Endometrial microvascular endothelial cells (primary cell): Measurements from ENCODE around the gene TMCC1. TPM values are rescaled to one million over a fixed set of nuclear protein-coding genes. Genes with fewer than 3 reads are reported as not detected.
"Not testable (repeated sequence)": the region's sequence is repeated elsewhere in the genome, so short reads cannot be mapped to it uniquely, and the experiment has no call there.

Source experiments
- in situ Hi-C: cut with HindIII; loops from 2 replicates; pipeline ENCODE4 v1.10.0; 2017; ENCODE audit warnings: low sequenced_read_pairs, low pct_unique_long_range_greater_than_20kb; ENCODE audit errors: inconsistent ontology term
- total RNA-seq: library from RNA; depleted of rRNA; stranded (reverse); fragments of >200 nt; gene quantifications from one replicate; pipeline ENCODE4 v1.2.3, GENCODE V29; 2015; ENCODE audit errors: inconsistent ontology term

The TMCC1 gene
- total RNA-seq, 1 donor from 2014 or later, result 11.8 TPM

GRCh38 chr3:129621626-129622225, 271.8 kb downstream of the TMCC1 start:
- in situ Hi-C loops, result no loop called here

- in situ Hi-C loops, result no loop called here
Measured at GRCh38 chr3:129620828-129621559, 272.5 kb downstream of the TMCC1 start.

GRCh38 chr3:129619726-129620162, 273.8 kb downstream of the TMCC1 start:
- in situ Hi-C loops, result no loop called here

- in situ Hi-C loops, result no loop called here
Measured at GRCh38 chr3:129618901-129619671, 274.4 kb downstream of the TMCC1 start.

- in situ Hi-C loops, result no loop called here
Measured at GRCh38 chr3:129618186-129618820, 275.2 kb downstream of the TMCC1 start.

GRCh38 chr3:129617381-129618185, 275.9 kb downstream of the TMCC1 start:
- in situ Hi-C loops, result no loop called here

- in situ Hi-C loops, result no loop called here
Measured at GRCh38 chr3:129616713-129617112, 276.8 kb downstream of the TMCC1 start.

- in situ Hi-C loops, result no loop called here
Measured at GRCh38 chr3:129616291-129616690, 277.2 kb downstream of the TMCC1 start.

GRCh38 chr3:129615751-129616281, 277.7 kb downstream of the TMCC1 start:
- in situ Hi-C loops, result no loop called here

GRCh38 chr3:129614927-129615363, 278.6 kb downstream of the TMCC1 start:
- in situ Hi-C loops, result no loop called here

GRCh38 chr3:129614435-129614834, 279.1 kb downstream of the TMCC1 start:
- in situ Hi-C loops, result no loop called here

GRCh38 chr3:129613367-129613740, 280.2 kb downstream of the TMCC1 start:
- in situ Hi-C loops, result no loop called here

- in situ Hi-C loops, result no loop called here
Measured at GRCh38 chr3:129612534-129613366, 280.8 kb downstream of the TMCC1 start.

GRCh38 chr3:129611812-129612533, 281.5 kb downstream of the TMCC1 start:
- in situ Hi-C loops, result no loop called here

GRCh38 chr3:129611446-129611800, 282.1 kb downstream of the TMCC1 start:
- in situ Hi-C loops, result no loop called here

- in situ Hi-C loops, result not testable (repeated sequence)
Measured at GRCh38 chr3:129610794-129611445, 282.6 kb downstream of the TMCC1 start.

GRCh38 chr3:129610276-129610675, 283.2 kb downstream of the TMCC1 start:
- in situ Hi-C loops, result no loop called here
